RWPE2 (cell line): ENCODE measurements around the gene THOC7.

Source experiments
- ATAC-seq: fragments of 200-7000 bp; cut with Tn5 transposase; 3 replicates; pipeline ENCODE4 v1.9.1; 2021; ENCODE audit warnings: low read depth
- DNase-seq: peaks from one replicate; pipeline ENCODE4 v3.0.0-alpha.2; 2020; ENCODE audit warnings: low spot score
- H3K27ac ChIP-seq: fragments of 450-650 bp; 2 replicates; pipeline ENCODE4 v1.5.1; 2017; ENCODE audit warnings: mild to moderate bottlenecking; ENCODE audit not compliant: poor library complexity, severe bottlenecking
- H3K27me3 ChIP-seq: fragments of 250-450 bp; sonication (Bioruptor Pico); 2 replicates; pipeline ENCODE4 v1.5.1; 2021; ENCODE audit warnings: mild to moderate bottlenecking, moderate library complexity; ENCODE audit not compliant: insufficient read depth, poor library complexity, severe bottlenecking
- H3K36me3 ChIP-seq: fragments of 250-450 bp; sonication (Bioruptor Pico); 2 replicates; pipeline ENCODE4 v1.5.1; 2020; ENCODE audit warnings: low read depth, mild to moderate bottlenecking, moderate library complexity
- H3K4me1 ChIP-seq: fragments of 250-450 bp; sonication (Bioruptor Pico); 2 replicates; pipeline ENCODE4 v1.5.1; 2021; ENCODE audit warnings: mild to moderate bottlenecking, moderate library complexity; ENCODE audit not compliant: insufficient read depth, poor library complexity, severe bottlenecking
- H3K4me3 ChIP-seq: fragments of 250-450 bp; sonication (Bioruptor Pico); 2 replicates; pipeline ENCODE4 v1.5.1; 2021; ENCODE audit warnings: mild to moderate bottlenecking, moderate library complexity; ENCODE audit not compliant: severe bottlenecking
- H3K9me3 ChIP-seq: fragments of 250-450 bp; sonication (Bioruptor Pico); 2 replicates; pipeline ENCODE4 v1.5.1; 2021; ENCODE audit warnings: mild to moderate bottlenecking, moderate library complexity; ENCODE audit not compliant: severe bottlenecking
- CTCF ChIP-seq: fragments of 450-650 bp; IDR thresholded peaks from one replicate; pipeline ENCODE4 v1.5.1; 2017; ENCODE audit warnings: mild to moderate bottlenecking, moderate library complexity; ENCODE audit not compliant: poor library complexity, severe bottlenecking

The THOC7 gene

GRCh38 chr3:63847718-63848450, 15.7 kb downstream of the THOC7 start:
- ATAC-seq (no peak), DNase-seq (no peak)
- Histone ChIP-seq H3K4me3 (no peak overlapping the region), H3K27me3 (no peaks in the 10 kb centered on the region), H3K4me1 (peaks cover 9% of the 10 kb centered on the region), H3K9me3 (no peaks in the 10 kb centered on the region), H3K36me3 (peaks cover 7% of the 10 kb centered on the region; the same call in 1 of the 2 replicates), H3K27ac (no peak overlapping the region)
- TF ChIP-seq CTCF: no peak

- Histone ChIP-seq H3K4me1 (peaks cover 9% of the 10 kb centered on the region), H3K4me3 (no peak overlapping the region), H3K27me3 (no peaks in the 10 kb centered on the region), H3K36me3 (no peaks in the 10 kb centered on the region), H3K27ac (no peak overlapping the region), H3K9me3 (no peaks in the 10 kb centered on the region)
- ATAC-seq (no peak), DNase-seq (no peak)
- TF ChIP-seq CTCF: no peak
Measured at GRCh38 chr3:63845215-63845614, 18.4 kb downstream of the THOC7 start.

GRCh38 chr3:63842127-63842526, 21.5 kb downstream of the THOC7 start:
- H3K27me3 ChIP-seq: no peaks in the 10 kb centered on the region
- no peak for DNase-seq
- H3K4me1 ChIP-seq: no peaks in the 10 kb centered on the region
- no peaks in the 10 kb centered on the region for H3K9me3 ChIP-seq
- no peak for TF ChIP-seq CTCF
- no peak for ATAC-seq
- no peak overlapping the region for H3K27ac ChIP-seq
- H3K36me3 ChIP-seq: peaks cover 14% of the 10 kb centered on the region; the same call in 1 of the 2 replicates
- no peak overlapping the region for H3K4me3 ChIP-seq

GRCh38 chr3:63841704-63842103, 21.9 kb downstream of the THOC7 start:
- Histone ChIP-seq H3K36me3 (peaks cover 18% of the 10 kb centered on the region), H3K27ac (no peak overlapping the region), H3K4me3 (no peak overlapping the region), H3K9me3 (no peaks in the 10 kb centered on the region), H3K4me1 (no peaks in the 10 kb centered on the region), H3K27me3 (no peaks in the 10 kb centered on the region)
- no peak for ATAC-seq
- no peak for DNase-seq
- no peak for TF ChIP-seq CTCF

- Histone ChIP-seq H3K36me3 (peaks cover 57% of the 10 kb centered on the region), H3K9me3 (no peaks in the 10 kb centered on the region), H3K27ac (no peak overlapping the region), H3K27me3 (no peaks in the 10 kb centered on the region), H3K4me1 (no peaks in the 10 kb centered on the region), H3K4me3 (no peak overlapping the region)
- no peak for TF ChIP-seq CTCF
- ATAC-seq: no peak
- no peak for DNase-seq
Measured at GRCh38 chr3:63832395-63832794, 31.2 kb downstream of the THOC7 start.
